NCI-H2227 treated with DMSO at 0.1 percent for 48 hours (cell line): ENCODE measurements around the gene C2CD4B.

ENCODE experiments used
- DNase-seq: peaks from one replicate; lab custom pipeline; 2025; lab: John Stamatoyannopoulos, UW

C2CD4B gene

GRCh38 chr15:62147551-62147950 lies 17.5 kb downstream of the C2CD4B start:
- no peak for DNase-seq

DNA sequence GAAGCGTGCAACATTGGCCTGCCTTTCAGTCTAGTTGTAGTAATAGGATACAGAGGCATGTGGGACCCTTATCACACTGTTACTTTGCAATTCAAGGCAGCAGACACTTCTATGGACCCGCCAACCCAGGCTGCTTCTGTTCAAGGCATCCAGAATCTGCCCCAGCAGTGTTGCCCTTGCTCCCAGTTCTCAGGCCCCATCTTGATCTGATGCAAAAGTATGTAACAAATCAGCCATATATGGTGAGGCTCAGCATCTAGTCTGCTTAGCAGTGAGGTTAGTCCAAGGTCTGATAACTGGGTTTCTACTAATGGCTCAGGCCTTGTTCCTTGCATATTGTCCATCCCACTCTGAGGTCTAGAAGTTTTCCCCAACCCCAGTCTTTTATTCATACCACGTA lies 17.9 kb downstream of the C2CD4B start:
- DNase-seq = no peak

- DNase-seq = no peak
Observed at GRCh38 chr15:62145015-62145735, 19.9 kb downstream of the C2CD4B start.

GRCh38 chr15:62142736-62143135 lies 22.3 kb downstream of the C2CD4B start:
- no peak for DNase-seq

- DNase-seq = no peak
Observed at GRCh38 chr15:62141643-62142588, 23.2 kb downstream of the C2CD4B start.

- no peak for DNase-seq
Observed at GRCh38 chr15:62141200-62141599, 23.9 kb downstream of the C2CD4B start.

GRCh38 chr15:62138124-62138523 lies 27.0 kb downstream of the C2CD4B start:
- DNase-seq = no peak

DNA sequence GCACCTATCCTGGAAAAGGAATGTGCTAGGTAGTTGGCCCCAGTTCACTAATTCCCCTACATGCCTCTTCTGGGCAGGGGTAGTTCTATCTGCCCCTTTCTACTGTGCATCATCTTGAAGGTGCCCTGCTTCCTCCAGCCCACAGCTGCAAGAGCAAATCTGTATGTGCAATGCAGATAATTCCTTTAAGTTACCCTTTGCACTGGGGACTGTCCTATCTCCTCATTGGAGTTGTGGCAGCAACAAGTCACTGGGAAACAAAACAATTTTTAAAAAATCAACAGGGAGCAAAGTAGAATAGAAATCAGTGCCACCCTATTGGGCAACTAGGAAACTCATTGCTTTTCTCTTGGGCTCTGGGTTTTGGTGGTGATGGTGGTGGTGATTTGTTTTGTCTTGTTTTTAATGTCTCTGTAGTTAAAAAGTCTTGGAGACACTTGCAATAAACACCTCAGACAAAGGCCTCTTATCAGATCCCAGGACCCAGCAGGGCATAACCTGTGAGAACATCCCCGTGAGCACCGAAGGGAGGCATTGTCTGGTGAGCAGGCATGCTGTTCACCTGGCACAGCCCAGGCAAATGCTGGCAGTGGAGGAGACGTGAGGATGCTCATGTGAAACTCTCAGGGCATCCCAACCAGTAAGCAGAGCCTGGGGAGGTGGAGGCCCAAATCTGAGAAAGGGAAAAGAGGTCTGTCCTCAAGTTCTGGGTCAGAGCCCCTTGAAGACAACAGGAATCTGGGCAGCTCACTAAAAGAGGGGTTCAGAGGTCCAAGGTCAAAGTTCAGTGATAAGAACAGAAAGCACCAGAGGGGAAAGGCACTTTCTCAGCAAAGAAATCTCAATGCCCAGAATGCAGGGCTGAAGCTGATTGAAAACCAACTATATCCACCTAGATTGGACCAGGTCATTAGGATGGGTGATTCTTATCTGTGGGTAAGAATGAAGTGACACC lies 27.9 kb downstream of the C2CD4B start:
- no peak for DNase-seq

DNA sequence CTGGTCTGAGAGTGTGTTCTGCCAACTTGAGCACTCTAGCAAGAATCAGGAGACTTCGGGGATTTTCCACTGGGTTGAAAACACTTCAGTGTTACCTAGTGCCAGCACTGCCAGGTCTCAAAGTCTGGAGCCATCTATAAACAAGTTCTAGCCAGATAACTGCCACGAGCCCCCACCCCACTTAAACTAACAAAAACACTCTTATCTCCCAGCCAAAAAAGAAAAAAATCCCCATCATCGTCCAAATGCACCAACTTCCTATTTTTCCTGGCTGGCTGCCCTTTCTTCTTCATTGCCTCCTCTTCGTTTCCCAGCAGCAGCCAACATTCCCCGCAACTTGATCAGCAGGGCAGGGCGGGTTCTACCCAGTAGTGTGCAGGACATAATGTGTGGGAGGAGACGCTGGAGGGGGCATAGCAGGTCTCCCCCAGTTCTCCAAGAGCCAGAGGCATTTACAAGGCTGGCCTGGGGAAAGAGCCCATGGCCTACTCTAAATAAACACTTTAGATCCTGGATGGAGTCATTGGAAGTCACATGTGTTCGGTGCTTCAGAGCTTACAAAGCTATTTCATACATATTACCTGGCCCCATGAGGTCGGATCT lies 29.5 kb downstream of the C2CD4B start:
- no peak for DNase-seq

DNA sequence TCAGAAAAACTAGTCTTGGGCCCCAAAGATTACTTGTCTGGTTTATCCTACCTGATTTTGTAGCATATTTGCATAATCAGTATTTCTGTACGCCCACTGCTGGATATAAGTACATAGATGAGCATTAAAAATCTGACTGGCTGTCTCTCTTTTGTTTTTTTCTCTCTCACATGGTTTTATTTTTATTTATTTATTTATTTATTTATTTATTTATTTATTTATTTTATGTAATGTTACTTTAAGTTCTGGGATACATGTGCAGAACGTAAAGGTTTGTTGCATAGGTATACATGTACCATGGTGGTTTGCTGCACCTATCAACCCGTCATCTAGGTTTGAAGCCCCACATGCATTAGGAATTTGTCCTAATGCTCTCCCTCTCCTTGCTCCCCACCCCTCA lies 31.9 kb downstream of the C2CD4B start:
- no peak for DNase-seq

GRCh38 chr15:62128916-62129315 lies 36.2 kb downstream of the C2CD4B start:
- no peak for DNase-seq

DNA sequence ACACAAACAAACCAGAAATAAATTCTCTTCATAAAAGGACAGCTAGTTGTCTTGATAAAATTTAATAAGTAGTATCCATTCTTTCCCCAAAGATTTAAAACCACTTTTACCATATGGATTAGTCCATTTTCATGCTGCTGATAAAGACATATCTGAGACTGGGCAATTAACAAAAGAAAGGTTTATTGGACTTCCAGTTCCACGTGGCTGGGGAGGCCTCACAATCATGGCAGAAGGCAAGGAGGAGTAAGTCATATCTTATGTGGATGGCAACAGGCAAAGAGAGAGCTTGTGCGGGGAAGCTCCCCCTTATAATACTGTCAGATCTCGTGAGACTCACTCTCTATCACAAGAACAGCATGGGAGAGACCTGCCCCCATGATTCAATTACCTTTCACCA lies 38.7 kb downstream of the C2CD4B start:
- no peak for DNase-seq

DNA sequence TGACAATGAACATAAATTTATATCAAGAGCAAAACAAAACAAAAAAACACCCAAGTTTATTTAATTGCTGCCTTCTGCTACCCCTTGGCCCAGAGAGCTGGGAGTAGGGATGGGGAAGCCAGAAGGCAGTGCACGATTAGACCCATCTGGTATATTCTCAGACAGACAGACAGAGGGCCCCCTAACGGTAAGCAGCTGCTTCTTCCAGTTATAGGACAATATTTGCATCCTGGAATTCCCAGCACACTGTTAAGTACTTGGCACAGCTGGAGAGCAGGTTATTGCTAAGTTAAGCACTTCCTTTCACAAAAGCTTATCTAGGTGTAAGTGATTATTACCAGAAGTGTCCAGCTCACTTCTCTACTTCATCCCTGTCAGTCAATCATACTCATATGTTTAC lies 39.3 kb downstream of the C2CD4B start:
- peak; percentile 22 for DNase-seq

DNA sequence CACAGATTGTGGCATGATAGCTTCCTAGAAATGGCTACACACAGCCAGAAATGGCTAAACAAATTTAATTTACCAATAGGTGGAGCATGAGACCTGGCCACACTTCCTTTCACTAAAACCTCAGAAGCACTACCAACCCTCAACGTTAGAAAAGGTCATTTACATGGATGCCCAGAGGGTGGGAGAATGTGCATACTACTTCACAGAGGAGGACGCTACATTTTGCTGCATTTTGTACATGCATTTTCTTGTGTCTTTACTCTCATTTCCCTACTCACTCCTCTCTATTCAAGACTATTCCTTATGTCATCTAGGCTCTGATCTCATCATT lies 40.1 kb downstream of the C2CD4B start:
- DNase-seq = no peak

DNA sequence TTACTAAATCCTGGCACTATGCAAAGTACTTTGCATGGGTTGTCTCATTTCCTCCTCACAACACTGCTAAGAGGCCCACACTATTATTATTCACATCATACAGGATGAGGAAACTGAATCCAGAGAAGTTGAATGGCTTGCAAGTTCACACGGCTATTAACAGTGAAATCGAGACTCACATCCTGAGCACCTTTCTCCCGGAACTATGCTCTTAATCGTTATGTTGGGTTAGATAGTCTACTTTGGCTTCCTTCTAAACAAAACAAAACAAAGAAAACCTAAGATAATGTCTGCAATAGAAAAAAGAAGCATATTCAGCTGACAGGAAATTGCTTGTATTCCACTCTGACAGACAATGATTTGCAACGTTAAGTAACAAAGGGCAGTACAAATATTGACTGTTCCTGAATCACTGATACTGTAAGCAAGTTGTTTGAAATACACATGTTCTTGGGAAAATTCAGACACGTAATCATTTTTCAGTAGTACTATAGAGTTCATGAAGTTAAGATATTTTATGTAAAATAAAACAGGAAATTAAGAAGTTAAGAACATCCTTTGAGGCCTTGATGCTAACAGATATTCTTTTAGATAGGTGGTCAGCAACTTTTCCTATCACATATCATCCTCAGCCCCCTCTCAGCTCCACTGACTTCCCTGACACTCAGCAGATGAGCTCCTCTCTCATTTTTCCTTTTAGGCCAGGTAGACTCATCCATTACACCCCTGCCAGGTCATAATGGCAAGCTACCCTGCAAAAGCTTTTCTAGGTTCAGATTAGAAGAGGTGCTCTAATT lies 40.7 kb downstream of the C2CD4B start:
- no peak for DNase-seq

DNA sequence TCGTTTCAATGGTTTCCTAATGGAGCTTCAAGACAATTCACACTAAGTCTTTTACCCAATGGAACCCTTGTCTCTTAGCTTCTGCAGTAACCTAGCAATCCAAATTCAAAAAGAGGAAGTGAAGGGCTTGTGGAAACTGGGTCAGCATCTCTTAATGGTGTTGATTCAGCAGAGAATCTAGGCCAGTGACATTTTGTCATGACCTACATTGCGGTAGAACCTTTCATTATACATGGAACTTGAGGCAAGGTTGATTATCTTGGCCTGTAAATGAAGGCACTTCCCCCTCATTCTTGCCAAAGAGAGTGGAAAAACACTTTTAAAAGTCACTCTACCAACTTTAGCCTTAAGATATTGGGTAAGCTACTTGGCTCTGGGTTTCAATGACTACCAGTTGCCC lies 42.8 kb downstream of the C2CD4B start:
- DNase-seq = no peak

GRCh38 chr15:62121273-62122015 lies 43.6 kb downstream of the C2CD4B start:
- DNase-seq = no peak

GRCh38 chr15:62120776-62121175 lies 44.3 kb downstream of the C2CD4B start:
- DNase-seq = no peak

DNA sequence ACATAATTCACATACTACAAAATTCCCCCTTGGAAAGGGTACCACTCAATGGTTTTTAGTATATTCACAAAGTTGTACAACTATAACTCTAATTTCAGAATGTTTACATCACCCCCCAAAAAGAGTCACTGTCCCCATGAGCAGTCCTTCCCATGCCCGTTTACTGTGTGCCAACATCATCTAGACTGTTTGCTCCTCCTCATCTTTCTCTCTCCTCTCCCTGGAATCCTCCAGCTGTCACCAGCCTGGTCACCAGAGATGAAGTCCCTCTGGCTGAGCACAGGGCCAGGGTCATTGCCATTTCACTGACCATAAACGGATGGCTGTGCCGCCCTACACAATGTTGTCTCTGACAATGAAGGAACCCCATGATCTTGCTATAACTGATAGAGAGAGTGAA lies 45.2 kb downstream of the C2CD4B start:
- DNase-seq = no peak

DNA sequence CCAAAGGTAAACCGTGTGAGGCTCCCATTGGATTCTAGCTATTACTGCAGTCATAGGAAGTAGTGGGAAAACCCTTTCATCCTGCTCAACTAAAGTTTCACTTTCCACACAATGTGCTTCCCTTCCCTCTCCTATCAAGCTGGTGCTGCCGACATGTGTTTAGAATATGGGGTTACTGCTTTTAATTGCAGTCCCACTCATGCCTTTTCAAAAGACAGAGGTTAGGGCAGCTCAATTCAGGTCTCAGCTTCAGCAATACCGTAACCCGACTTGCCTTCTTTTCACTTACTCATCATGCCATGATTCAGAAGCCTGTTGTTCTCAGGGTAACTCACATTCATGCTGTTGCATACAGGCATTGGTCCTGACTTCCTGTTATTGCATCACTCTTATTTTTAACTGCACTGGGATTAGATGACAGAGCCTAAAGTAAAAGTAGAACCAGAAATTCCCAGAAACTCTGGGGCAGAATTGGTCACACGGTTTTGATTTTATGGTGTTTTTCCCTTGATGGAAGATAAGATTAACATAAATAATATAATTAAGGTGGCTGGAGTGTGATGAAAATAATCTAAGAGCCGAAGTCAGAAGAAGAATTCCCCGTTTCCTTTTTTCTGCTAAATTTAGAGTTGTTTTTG lies 45.7 kb downstream of the C2CD4B start:
- no peak for DNase-seq
